ENCODE data around the gene CNTN4. TPM values are rescaled to one million over a fixed set of nuclear protein-coding genes. Genes with fewer than 3 reads are reported as not detected.

CNTN4 gene
- total and polyA plus RNA-seq, 4 donors: 1.5 to 30.7 (median 5.7) TPM

- Histone ChIP-seq H3K36me3 (ENCODE audit: control insufficient read depth in 4 of 4, insufficient read depth in 4 of 4, low read length in 4 of 4) (no peaks in the 10 kb centered on the region), H3K9me3 (ENCODE audit: control insufficient read depth in 4 of 4, insufficient read depth in 3 of 4, low read length in 3 of 4) (no peaks in the 10 kb centered on the region), H3K9ac (ENCODE audit: insufficient read depth in 1 of 2, low read length in 2 of 2) (no peak overlapping the region), H3K27me3 (ENCODE audit: control insufficient read depth in 3 of 3, insufficient read depth in 3 of 3, low read length in 2 of 3) (no peaks in the 10 kb centered on the region), H3K4me1 (ENCODE audit: control insufficient read depth in 5 of 5, insufficient read depth in 5 of 5, low read length in 5 of 5) (no peaks in the 10 kb centered on the region), H3K27ac (ENCODE audit: low read depth in 1 of 2, low read length in 1 of 2) (no peak overlapping the region), H3K4me3 (no peak overlapping the region)
- no peak for ATAC-seq (ENCODE audit: insufficient read depth, low FRiP score)
- no peak for TF ChIP-seq CTCF (IDR thresholded peaks at IDR 0.05; ENCODE audit: control extremely low read depth, extremely low read depth)
- no peak for DNase-seq
Measured at GRCh38 chr3:2684046-2684445, 585.4 kb downstream of the CNTN4 start.

- no peak overlapping the region for H3K4me3 ChIP-seq
- 70 to 78% methylated on average over 4 of the region's 4 CpGs for WGBS, 2 donors
Measured at GRCh38 chr3:2686816-2687502, 588.3 kb downstream of the CNTN4 start.

DNA sequence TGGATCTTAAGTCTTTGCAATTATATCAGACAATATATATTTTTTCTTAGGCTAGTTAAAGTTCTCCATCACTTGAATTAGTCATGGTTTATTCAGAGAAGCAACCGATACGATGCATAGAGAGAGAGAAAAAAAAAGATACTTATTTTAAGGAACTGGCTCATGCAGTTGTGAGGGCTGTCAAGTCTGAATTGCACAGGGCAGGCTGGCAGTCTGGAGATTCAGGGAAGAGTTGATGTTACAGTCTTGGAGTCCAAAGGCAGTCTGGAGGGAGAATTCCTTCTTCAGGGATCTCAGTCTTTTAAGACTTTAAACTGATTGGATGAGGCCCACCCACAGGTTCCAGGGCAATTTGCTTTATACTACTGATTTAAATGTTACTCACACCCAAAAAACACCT is 598.9 kb downstream of the CNTN4 start:
- no peak overlapping the region for H3K9ac ChIP-seq (ENCODE audit: insufficient read depth in 1 of 2, low read length in 2 of 2)
- TF ChIP-seq CTCF (IDR thresholded peaks at IDR 0.05; ENCODE audit: control extremely low read depth, extremely low read depth): no peak
- H3K36me3 ChIP-seq (ENCODE audit: control insufficient read depth in 4 of 4, insufficient read depth in 4 of 4, low read length in 4 of 4): no peaks in the 10 kb centered on the region
- H3K4me1 ChIP-seq (ENCODE audit: control insufficient read depth in 5 of 5, insufficient read depth in 5 of 5, low read length in 5 of 5): no peaks in the 10 kb centered on the region
- no peaks in the 10 kb centered on the region for H3K9me3 ChIP-seq (ENCODE audit: control insufficient read depth in 4 of 4, insufficient read depth in 3 of 4, low read length in 3 of 4)
- no peaks in the 10 kb centered on the region for H3K27me3 ChIP-seq (ENCODE audit: control insufficient read depth in 3 of 3, insufficient read depth in 3 of 3, low read length in 2 of 3)
- no peak overlapping the region for H3K27ac ChIP-seq (ENCODE audit: low read depth in 1 of 2, low read length in 1 of 2)
- no peak for DNase-seq
- no peak overlapping the region for H3K4me3 ChIP-seq
- ATAC-seq (ENCODE audit: insufficient read depth, low FRiP score): no peak
- WGBS, 2 donors: 87 to 91% methylated on average over 2 of the region's 2 CpGs

More at GRCh38 chr3:2686816-2687502, 588.3 kb downstream of the CNTN4 start:
- no peak overlapping the region for H3K9ac ChIP-seq (ENCODE audit: insufficient read depth in 1 of 2, low read length in 2 of 2)
- no peaks in the 10 kb centered on the region for H3K36me3 ChIP-seq (ENCODE audit: control insufficient read depth in 4 of 4, insufficient read depth in 4 of 4, low read length in 4 of 4)
- H3K4me1 ChIP-seq (ENCODE audit: control insufficient read depth in 5 of 5, insufficient read depth in 5 of 5, low read length in 5 of 5): no peaks in the 10 kb centered on the region
- DNase-seq: no peak
- no peak for ATAC-seq (ENCODE audit: insufficient read depth, low FRiP score)
- no peaks in the 10 kb centered on the region for H3K27me3 ChIP-seq (ENCODE audit: control insufficient read depth in 3 of 3, insufficient read depth in 3 of 3, low read length in 2 of 3)
- no peaks in the 10 kb centered on the region for H3K9me3 ChIP-seq (ENCODE audit: control insufficient read depth in 4 of 4, insufficient read depth in 3 of 4, low read length in 3 of 4)
- no peak overlapping the region for H3K27ac ChIP-seq (ENCODE audit: low read depth in 1 of 2, low read length in 1 of 2)
- TF ChIP-seq CTCF (IDR thresholded peaks at IDR 0.05; ENCODE audit: control extremely low read depth, extremely low read depth): no peak

DNA sequence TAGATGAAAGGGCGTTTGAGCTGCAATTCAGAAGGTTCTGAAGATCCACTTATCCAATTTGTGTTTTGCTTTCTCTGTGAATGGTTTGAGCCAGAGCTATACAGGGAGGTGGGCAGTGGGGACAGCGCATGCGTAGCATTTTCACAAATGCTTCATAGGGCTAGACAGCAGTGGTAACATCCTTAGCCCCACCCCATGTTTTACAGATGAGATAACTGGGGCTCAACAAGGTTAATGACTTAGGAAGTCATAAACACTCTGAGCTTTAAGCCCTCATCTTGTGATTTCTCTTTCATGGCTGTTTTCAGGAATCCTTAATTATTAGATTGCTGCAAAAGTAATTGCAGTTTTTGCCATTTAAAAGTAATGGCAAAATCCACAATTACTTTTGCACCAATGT is 602.8 kb downstream of the CNTN4 start:
- no peak for TF ChIP-seq CTCF (IDR thresholded peaks at IDR 0.05; ENCODE audit: control extremely low read depth, extremely low read depth)
- H3K4me3 ChIP-seq: no peak overlapping the region
- ATAC-seq (ENCODE audit: insufficient read depth, low FRiP score): no peak

More for the DNA sequence above, 602.8 kb downstream of the CNTN4 start:
- DNase-seq: no peak
- Histone ChIP-seq H3K36me3 (ENCODE audit: control insufficient read depth in 4 of 4, insufficient read depth in 4 of 4, low read length in 4 of 4) (no peaks in the 10 kb centered on the region), H3K9me3 (ENCODE audit: control insufficient read depth in 4 of 4, insufficient read depth in 3 of 4, low read length in 3 of 4) (no peaks in the 10 kb centered on the region), H3K27ac (ENCODE audit: low read depth in 1 of 2, low read length in 1 of 2) (no peak overlapping the region), H3K4me1 (ENCODE audit: control insufficient read depth in 5 of 5, insufficient read depth in 5 of 5, low read length in 5 of 5) (no peaks in the 10 kb centered on the region), H3K9ac (ENCODE audit: insufficient read depth in 1 of 2, low read length in 2 of 2) (no peak overlapping the region), H3K27me3 (ENCODE audit: control insufficient read depth in 3 of 3, insufficient read depth in 3 of 3, low read length in 2 of 3) (no peaks in the 10 kb centered on the region)
- 90 to 91% methylated on average over 3 of the region's 3 CpGs for WGBS, 2 donors
